Measurements from ENCODE around the gene TUBA3C.
"Not testable (repeated sequence)": the region's sequence is repeated elsewhere in the genome, so short reads cannot be mapped to it uniquely, and the experiment has no call there.

TUBA3C gene

DNA sequence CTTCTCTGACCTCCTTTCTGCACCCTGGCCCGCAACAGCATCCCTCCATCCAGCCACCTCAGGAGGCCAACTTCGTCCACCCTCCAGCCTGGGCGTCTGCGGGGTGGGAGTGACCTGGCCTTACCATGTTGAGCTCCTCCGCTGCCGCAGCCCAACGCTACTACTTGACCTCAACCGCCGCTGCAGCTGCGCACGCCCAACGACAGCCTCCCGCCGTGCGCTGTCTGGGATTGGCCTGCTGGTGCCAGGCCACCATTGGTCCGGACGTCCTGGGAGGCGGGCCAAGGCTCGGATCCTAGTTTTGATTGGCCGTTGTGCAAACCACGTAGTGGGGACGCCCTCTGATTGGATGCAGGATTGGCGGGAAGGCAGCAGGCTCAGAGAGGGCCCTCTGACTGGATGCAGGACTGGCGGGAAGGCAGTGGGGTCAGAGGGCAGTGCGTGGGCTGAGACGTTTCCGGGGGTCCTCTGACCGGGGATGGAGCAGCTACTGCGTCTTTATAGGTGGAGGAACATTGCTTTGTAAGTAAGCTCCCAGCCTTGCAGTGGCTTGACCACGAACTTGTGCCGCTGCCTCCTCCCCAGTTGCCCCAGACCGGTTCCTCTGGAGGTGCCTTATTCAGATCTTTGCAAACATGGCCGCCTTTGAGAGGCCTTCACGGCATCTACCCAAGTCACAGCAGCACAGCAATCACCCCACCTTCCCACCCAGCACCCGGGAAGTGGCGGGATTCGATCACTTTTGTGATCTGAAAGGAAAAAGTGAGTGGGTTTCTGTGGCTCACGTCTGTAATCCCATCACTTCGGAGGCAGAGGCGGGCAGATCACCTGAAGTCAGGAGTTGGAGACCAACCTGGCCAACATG lies at the start of gene TUBA3C:
TSS of gene TUBA3C (minus strand) at position 204 of the 865 bp plus-strand sequence. CDS start at position 127, 77 bp downstream.
- DNase-seq, result no peak

DNA sequence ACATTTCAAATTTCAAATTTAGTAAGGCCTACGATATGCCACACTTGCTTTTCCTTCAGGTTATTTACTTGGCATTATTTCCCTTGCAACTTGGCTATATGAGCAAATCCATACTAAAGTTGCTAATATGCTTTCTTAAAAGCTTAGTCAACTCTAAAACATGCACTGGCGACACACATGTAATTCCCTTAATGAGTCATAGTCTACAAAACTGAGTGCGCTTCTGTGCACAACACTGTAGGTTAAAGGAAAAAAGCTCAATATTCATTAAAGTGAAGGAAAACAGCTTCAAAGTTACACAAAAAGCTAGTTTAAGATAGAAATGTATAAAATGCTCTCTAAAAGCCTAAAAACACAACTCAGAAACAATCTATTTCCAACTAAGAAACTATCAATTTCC lies 25.8 kb upstream of the TUBA3C start:
- DNase-seq, result not testable (repeated sequence)

DNA sequence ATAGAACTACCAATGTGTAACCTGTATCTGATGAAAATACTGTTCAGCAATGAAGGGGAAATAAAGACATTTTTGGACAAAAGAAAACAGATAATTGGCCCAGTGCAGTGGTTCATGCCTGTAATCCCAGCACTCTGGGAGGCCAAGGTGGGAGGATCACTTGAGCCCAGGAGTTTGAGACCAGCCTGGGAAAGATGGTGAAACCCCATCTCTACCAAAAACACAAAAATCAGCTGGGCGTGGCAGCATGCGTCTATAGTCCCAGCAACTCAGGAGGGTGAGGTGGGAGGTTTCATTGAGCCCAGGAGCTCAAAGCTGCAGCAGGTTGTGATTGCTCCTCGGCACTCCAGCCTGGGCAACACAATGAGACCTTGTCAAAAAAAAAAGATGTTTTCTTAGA lies 11.0 kb upstream of the TUBA3C start:
- DNase-seq, result not testable (repeated sequence)

DNA sequence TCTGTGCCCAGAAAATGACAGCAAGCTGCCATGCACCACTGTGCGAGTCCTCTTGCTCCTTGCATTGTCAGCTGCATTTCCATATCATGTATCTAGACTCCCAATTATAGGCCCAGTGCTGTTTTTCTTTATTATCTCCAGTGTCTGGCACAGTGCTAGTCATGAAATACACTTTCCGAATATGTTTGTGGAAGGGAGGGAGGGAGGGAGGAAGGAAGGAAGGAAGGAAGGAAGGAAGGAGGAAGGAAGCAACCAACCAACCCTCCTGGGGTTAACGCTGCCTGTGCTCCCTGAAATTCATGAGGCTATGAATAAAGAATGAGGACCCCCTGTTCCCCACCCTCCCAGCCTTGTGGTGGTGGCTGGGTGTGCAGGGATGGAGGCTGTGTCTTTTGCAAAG lies 8.3 kb upstream of the TUBA3C start:
- not testable (repeated sequence) for DNase-seq

DNA sequence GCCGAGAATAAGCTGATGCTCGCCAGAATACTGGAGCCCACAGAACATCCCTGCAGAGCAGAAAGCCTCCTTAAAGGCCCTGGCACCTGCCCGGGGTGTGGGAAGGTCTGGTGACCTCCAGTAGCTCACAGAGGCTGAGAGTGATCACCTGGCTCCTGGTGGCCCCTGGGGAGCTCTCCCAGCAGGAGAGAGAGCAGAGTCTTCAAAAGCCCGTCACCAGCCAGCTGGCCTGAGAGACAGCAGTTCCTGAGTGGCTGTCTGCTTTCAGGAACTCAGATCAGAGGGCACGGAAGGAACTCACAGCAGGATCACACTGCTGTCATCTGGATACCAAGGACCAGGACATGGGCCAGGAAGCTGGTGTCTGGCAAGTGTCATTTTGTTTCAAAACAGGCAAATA lies 7.7 kb upstream of the TUBA3C start:
- DNase-seq, result not testable (repeated sequence)

DNA sequence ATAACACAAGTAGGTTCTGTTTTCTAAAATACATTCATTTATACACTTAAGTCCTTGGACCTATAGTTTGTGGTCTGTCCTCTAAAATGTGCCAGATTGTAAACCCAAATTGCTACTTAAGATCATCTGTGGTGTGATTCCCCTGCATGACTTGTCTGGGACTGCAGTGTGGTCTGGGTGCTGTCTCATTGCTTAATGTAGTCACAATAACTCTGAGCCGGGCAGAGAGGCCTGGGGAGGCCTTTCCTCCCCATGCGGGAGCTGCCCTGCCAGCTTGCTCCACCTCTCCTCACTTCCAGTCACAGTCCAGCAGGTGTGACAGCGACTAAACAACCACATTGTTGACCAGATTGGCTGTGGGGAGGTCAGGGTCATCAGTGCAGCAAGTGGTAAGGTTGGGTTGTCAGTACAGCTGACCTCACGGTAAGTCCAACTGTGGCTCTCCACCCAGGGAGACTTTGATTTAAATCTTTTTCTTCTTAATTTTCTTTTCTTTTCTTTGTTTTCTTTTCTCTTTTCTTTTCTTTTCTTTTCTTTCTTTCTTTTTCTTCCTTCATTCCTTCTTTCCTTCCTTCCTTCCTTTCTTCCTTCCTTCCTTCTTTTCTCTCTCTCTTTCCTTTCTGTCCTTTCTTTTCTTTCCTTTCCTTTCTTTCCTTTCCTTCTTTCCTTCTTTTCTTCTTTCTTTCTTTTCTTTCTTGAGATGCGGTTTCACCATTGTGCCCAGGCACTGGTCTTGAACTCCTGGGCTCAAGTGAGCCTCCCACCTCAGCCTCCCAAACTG lies 4.4 kb upstream of the TUBA3C start:
- DNase-seq, result no peak

GRCh38 chr13:19185086-19185864 lies 3.7 kb upstream of the TUBA3C start:
- DNase-seq, result no peak

- no peak for DNase-seq
Observed at GRCh38 chr13:19184176-19184575, 2.6 kb upstream of the TUBA3C start.

DNA sequence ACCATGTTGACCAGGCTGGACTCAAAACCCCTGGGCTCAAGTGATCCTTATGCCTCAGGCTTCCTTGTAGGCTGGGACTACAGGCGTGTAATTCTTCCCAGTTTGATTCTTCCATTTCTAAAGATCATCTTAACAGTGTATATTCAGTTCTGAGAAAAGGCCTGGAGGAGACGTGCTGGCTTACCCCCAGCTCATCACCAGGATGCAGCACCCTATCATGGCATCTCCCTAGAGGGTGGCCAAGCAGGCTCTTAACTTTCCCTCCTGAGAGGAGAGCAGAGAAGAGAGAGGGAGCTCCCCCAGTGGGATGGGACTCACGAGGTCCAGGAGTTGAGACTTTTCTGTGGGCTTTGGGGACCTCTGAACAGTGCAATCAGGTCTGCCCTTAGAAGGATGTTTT lies 2.1 kb upstream of the TUBA3C start:
- DNase-seq, result no peak

- DNase-seq, result no peak
Observed at GRCh38 chr13:19182536-19182935, 912 bp upstream of the TUBA3C start.

DNA sequence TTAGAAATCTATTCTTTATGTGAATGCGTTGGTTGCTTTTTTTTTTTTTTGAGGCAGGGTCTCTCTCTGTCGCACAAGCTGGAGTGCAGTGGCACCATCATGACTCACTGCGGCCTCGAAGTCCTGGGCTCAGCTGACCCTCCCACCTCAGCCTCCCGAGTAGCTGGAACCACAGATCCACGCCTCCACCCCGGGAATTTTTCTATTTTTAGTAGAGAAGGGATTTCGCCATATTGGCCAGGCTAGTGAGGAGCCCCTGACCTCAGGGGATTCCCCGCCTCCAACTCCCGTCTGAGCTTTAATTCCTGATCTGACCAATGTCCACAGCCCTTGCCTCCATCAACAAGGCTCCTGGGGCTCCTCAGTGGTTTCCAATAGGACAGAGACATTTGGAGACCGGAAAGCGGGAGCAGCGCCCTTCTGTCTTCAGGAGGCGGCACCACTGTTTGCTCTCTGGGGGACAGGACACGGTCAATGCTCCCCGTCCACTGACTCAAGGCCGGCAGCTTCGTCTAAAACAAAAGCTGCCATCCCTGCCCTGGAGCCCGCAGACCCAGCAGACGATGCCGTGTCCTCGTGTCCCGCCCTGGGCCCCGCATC lies 503 bp downstream of the TUBA3C start:
- DNase-seq, result no peak

GRCh38 chr13:19179916-19180315 lies 1.7 kb downstream of the TUBA3C start:
- no peak for DNase-seq

- DNase-seq, result no peak
Observed at GRCh38 chr13:19178901-19179593, 2.6 kb downstream of the TUBA3C start.

- DNase-seq, result not testable (repeated sequence)
Observed at GRCh38 chr13:19176981-19177776, 4.4 kb downstream of the TUBA3C start.

DNA sequence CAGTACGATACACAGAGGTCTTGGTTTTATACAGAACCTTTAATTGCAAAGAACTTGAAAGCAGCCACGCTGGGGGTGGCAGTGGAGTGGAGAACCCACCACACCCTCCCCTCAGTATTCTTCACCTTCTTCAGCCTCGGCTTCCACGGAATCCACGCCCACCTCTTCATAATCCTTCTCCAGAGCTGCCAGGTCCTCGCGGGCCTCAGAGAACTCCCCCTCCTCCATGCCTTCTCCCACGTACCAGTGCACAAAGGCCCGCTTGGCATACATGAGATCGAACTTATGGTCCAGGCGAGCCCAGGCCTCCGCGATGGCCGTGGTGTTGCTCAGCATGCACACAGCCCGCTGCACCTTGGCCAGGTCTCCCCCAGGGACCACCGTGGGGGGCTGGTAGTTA lies 7.9 kb downstream of the TUBA3C start:
- no peak for DNase-seq

GRCh38 chr13:19172647-19173030 lies 9.0 kb downstream of the TUBA3C start:
- DNase-seq, result no peak

- DNase-seq, result no peak
Observed at GRCh38 chr13:19172007-19172646, 9.5 kb downstream of the TUBA3C start.

- DNase-seq, result no peak
Observed at GRCh38 chr13:19171563-19171962, 10.1 kb downstream of the TUBA3C start.

- DNase-seq, result no peak
Observed at GRCh38 chr13:19169991-19170390, 11.6 kb downstream of the TUBA3C start.
